WTC11 (cell line): ENCODE measurements around the gene OR2K2. TPM values are rescaled to one million over a fixed set of nuclear protein-coding genes. Genes with fewer than 3 reads are reported as not detected.

Experiments used
- ATAC-seq: fragments of 200-7000 bp; cut with Tn5 transposase; 2 replicates; pipeline ENCODE4 v1.10.0; 2021; ENCODE audit warnings: mild to moderate bottlenecking, moderate library complexity
- Bru-seq: library from RNA; stranded (reverse); fragments of 400-500 nt; gene quantifications from one replicate; lab custom pipeline; 2021; lab: Mats Ljungman, UMichigan
- CTCF ChIA-PET: fragments of 300-600 bp; sonication (Branson Sonifier 250); formaldehyde crosslinking; loops from one replicate; lab custom pipeline; 2021; ENCODE audit warnings: antibody characterized with exemption; lab: Charles Lee
- POLR2A ChIA-PET: fragments of 350-600 bp; sonication (Branson Sonifier 250); formaldehyde crosslinking; loops from one replicate; lab custom pipeline; 2021; ENCODE audit warnings: antibody characterized with exemption; lab: Charles Lee
- DNase-seq: peaks from one replicate; pipeline ENCODE4 v3.0.0; 2021; ENCODE audit warnings: low spot score
- H3K27ac Mint-ChIP-seq: 2 replicates; pipeline ENCODE4 v1.8.0; 2021; ENCODE audit warnings: mixed read lengths
- H3K27me3 Mint-ChIP-seq: 2 replicates; pipeline ENCODE4 v1.8.0; 2021; ENCODE audit warnings: low read depth, mild to moderate bottlenecking, moderate library complexity, mixed read lengths
- H3K36me3 Mint-ChIP-seq: 2 replicates; pipeline ENCODE4 v1.8.0; 2021; ENCODE audit warnings: mixed read lengths
- H3K4me1 Mint-ChIP-seq: 2 replicates; pipeline ENCODE4 v1.8.0; 2022; ENCODE audit warnings: mixed read lengths
- H3K4me3 Mint-ChIP-seq: 2 replicates; pipeline ENCODE4 v1.8.0; 2021; ENCODE audit warnings: mild to moderate bottlenecking, moderate library complexity, mixed read lengths
- H3K9me3 Mint-ChIP-seq: 2 replicates; pipeline ENCODE4 v1.8.0; 2021; ENCODE audit warnings: mixed read lengths
- CREB1 ChIP-seq: sonication (generic); formaldehyde crosslinking; IDR thresholded peaks from 2 replicates; pipeline ENCODE4 v1.8.0; 2023; ENCODE audit warnings: mild to moderate bottlenecking, missing genetic modification reagents
- EMX1 ChIP-seq: fragments of 250-450 bp; sonication (Bioruptor Pico); IDR thresholded peaks from 2 replicates; pipeline ENCODE4 v1.8.0; 2021; ENCODE audit warnings: mild to moderate bottlenecking
- FOXJ3 ChIP-seq: sonication (generic); formaldehyde crosslinking; IDR thresholded peaks from 2 replicates; pipeline ENCODE4 v1.9.0; 2021; ENCODE audit warnings: missing genetic modification reagents, mild to moderate bottlenecking, borderline replicate concordance
- GRHL2 ChIP-seq: fragments of 250-450 bp; sonication (Bioruptor Pico); IDR thresholded peaks from 2 replicates; pipeline ENCODE4 v1.8.0; 2022; ENCODE audit warnings: mild to moderate bottlenecking, moderate library complexity; ENCODE audit not compliant: insufficient replicate concordance, severe bottlenecking
- MXD4 ChIP-seq: fragments of 250-450 bp; sonication (Bioruptor Pico); IDR thresholded peaks from 2 replicates; pipeline ENCODE4 v1.8.0; 2021; ENCODE audit warnings: mild to moderate bottlenecking, moderate library complexity, borderline replicate concordance
- NR1H2 ChIP-seq: sonication (generic); formaldehyde crosslinking; IDR thresholded peaks from 2 replicates; pipeline ENCODE4 v1.9.0; 2021; ENCODE audit warnings: mild to moderate bottlenecking, moderate library complexity, missing genetic modification reagents
- PRRX2 ChIP-seq: fragments of 250-450 bp; sonication (Bioruptor Pico); IDR thresholded peaks from 2 replicates; pipeline ENCODE4 v1.8.0; 2021; ENCODE audit warnings: mild to moderate bottlenecking
- SMAD3 ChIP-seq: sonication (generic); formaldehyde crosslinking; IDR thresholded peaks from 2 replicates; pipeline ENCODE4 v1.8.0; 2022; ENCODE audit warnings: missing genetic modification reagents, mild to moderate bottlenecking, borderline replicate concordance
- SP1 ChIP-seq: sonication (generic); formaldehyde crosslinking; conservative IDR thresholded peaks from 2 replicates; pipeline ENCODE4 v1.8.1; 2022; ENCODE audit warnings: missing genetic modification reagents
- TEAD4 ChIP-seq: sonication (generic); formaldehyde crosslinking; IDR thresholded peaks from 2 replicates; pipeline ENCODE4 v1.8.0; 2022; ENCODE audit warnings: mild to moderate bottlenecking, missing genetic modification reagents
- USF2 ChIP-seq: sonication (generic); formaldehyde crosslinking; IDR thresholded peaks from 2 replicates; pipeline ENCODE4 v1.8.1; 2023; ENCODE audit warnings: mild to moderate bottlenecking, missing genetic modification reagents, moderate library complexity
- ZMAT4 ChIP-seq: fragments of 250-450 bp; sonication (Bioruptor Pico); IDR thresholded peaks from 2 replicates; pipeline ENCODE4 v1.9.0; 2021; ENCODE audit warnings: mild to moderate bottlenecking
- ZNF138 ChIP-seq: sonication (generic); formaldehyde crosslinking; conservative IDR thresholded peaks from 2 replicates; pipeline ENCODE4 v1.8.1; 2022; ENCODE audit warnings: mild to moderate bottlenecking, moderate library complexity, missing genetic modification reagents
- ZNF263 ChIP-seq: sonication (generic); formaldehyde crosslinking; IDR thresholded peaks from 2 replicates; pipeline ENCODE4 v1.8.1; 2022; ENCODE audit warnings: low read depth, mild to moderate bottlenecking, moderate library complexity, missing genetic modification reagents
- ZNF317 ChIP-seq: sonication (generic); formaldehyde crosslinking; IDR thresholded peaks from 2 replicates; pipeline ENCODE4 v1.8.1; 2023; ENCODE audit warnings: low read depth, mild to moderate bottlenecking, moderate library complexity, missing genetic modification reagents, borderline replicate concordance
- ZNF416 ChIP-seq: fragments of 250-450 bp; sonication (Bioruptor Pico); IDR thresholded peaks from 2 replicates; pipeline ENCODE4 v1.9.0; 2021; ENCODE audit warnings: mild to moderate bottlenecking, inconsistent platforms
- ZNF423 ChIP-seq: fragments of 250-450 bp; sonication (Bioruptor Pico); IDR thresholded peaks from 2 replicates; pipeline ENCODE4 v2.1.2; 2022; ENCODE audit warnings: mild to moderate bottlenecking, moderate library complexity
- ZNF671 ChIP-seq: fragments of 250-450 bp; sonication (Bioruptor Pico); IDR thresholded peaks from 2 replicates; pipeline ENCODE4 v1.8.0; 2021; ENCODE audit warnings: mild to moderate bottlenecking
- long read RNA-seq, 3 experiments: library from RNA in 1 of 3; library from capped mRNA in 1 of 3; library from polyadenylated mRNA in 1 of 3; unstranded in 2 of 3; stranded (forward) in 1 of 3; transcript quantifications; one replicate each; pipeline ENCODE4 v2.0.0, GENCODE V29; 2021
- total RNA-seq: library from RNA; stranded (reverse); gene quantifications from 3 replicates; pipeline ENCODE4 v1.2.3, GENCODE V29; 2021
- TF ChIP-seq, protein P1 (sequence below): sonication (generic); formaldehyde crosslinking; IDR thresholded peaks from 2 replicates; pipeline ENCODE4 v1.8.1; 2023; ENCODE audit warnings: mild to moderate bottlenecking, missing genetic modification reagents, moderate library complexity
- TF ChIP-seq, protein P2 (sequence below): fragments of 200-600 bp; IDR thresholded peaks from 2 replicates; pipeline ENCODE4 v1.8.0; 2022; ENCODE audit warnings: antibody characterized with exemption
- TF ChIP-seq, protein P3 (sequence below): fragments of 250-450 bp; sonication (Bioruptor Pico); IDR thresholded peaks from 2 replicates; pipeline ENCODE4 v2.1.2; 2022; ENCODE audit warnings: mild to moderate bottlenecking, moderate library complexity

Gene OR2K2
- not detected in 3 replicates for total RNA-seq
- percentile 5 among the genes with signal in this experiment for Bru-seq, nascent RNA
- long read RNA-seq, experiment 1 = 0 reads
- long read RNA-seq, experiment 2 = 0 reads
- long read RNA-seq, experiment 3 = 0 reads

DNA sequence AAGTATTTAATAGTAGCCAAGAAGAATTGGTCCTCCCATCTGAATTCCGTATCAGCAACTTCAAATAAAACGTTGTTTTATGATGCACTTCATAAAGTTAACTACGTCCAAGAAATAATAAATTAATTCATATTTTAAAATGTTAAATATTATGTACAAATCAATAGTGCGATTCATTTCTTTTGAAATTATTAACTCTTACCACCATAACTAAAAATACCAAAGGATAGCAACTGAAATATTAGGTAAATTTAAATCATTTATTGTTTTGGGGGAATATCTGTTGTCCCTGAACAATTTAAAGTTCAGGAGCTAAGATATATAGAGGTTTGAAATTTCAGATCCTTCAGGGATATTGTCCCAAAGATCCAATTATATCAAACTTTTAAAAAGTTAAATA, at the start of gene OR2K2:
TSS of gene OR2K2 (minus strand) at position 101 of the 400 bp plus-strand sequence. CDS start 1,791 bp downstream, outside the sequence.
- DNase-seq (no peak), ATAC-seq (no peak)
- ChIA-PET CTCF (no interaction called here), POLR2A (no interaction called here)
- peaks cover 6% of the 10 kb centered on the region for H3K9me3 Mint-ChIP-seq
- no peak within 1 kb of the TSS for H3K27ac Mint-ChIP-seq
- H3K36me3 Mint-ChIP-seq = no peaks in the 10 kb centered on the region
- no peak for TF ChIP-seq ZNF263 (CRISPR knock-in tag)
- TF ChIP-seq, protein P1, sequence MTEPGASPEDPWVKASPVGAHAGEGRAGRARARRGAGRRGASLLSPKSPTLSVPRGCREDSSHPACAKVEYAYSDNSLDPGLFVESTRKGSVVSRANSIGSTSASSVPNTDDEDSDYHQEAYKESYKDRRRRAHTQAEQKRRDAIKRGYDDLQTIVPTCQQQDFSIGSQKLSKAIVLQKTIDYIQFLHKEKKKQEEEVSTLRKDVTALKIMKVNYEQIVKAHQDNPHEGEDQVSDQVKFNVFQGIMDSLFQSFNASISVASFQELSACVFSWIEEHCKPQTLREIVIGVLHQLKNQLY (CRISPR knock-in tag) = no peak
- H3K4me3 Mint-ChIP-seq = no peak within 1 kb of the TSS
- peaks cover 7% of the 10 kb centered on the region; the same call in 1 of the 2 replicates for H3K4me1 Mint-ChIP-seq
- no peaks in the 10 kb centered on the region for H3K27me3 Mint-ChIP-seq

DNA sequence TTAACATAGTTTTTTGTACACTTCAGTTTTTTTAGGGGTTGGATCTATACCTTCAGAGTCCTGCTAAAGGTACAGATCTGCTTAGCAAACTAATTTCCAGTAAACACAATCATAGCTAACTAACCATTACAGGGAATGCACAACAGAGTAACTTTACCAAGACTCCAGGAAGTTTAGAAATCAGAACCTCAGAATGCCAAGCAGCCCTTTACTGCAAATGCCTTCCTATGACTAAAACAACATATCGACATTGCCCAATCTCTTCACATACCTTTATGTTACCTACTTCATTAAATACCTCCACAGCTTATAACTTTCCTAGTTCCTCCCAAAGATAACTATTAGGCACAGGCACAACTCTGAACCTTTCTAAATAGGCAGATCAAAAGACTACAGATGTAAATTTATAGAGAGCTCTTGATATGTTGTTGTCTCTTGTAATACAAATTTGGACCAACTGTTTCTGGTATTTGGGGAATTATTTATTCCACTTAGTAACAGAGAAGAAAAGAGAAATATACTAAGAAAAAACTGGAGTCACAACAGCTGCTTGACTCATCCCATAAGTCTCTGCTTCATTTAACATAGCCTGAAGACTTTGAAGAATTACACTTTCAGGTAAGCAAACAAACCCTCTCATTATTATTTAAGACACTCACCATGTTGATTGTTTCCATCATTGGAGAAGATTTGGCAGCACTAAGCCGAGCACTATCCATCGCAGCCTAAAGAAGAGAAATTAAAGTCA, 46.0 kb upstream of the OR2K2 start:
- peaks cover 63% of the 10 kb centered on the region for H3K36me3 Mint-ChIP-seq

GRCh38 chr9:111375062-111375461, 45.0 kb upstream of the OR2K2 start:
- DNase-seq = no peak
- no peak for ATAC-seq
- Mint-ChIP-seq H3K27me3 (no peaks in the 10 kb centered on the region), H3K4me3 (no peak overlapping the region), H3K9me3 (no peaks in the 10 kb centered on the region), H3K4me1 (no peaks in the 10 kb centered on the region), H3K36me3 (peaks cover 67% of the 10 kb centered on the region), H3K27ac (no peak overlapping the region)
- TF ChIP-seq ZNF138 (CRISPR knock-in tag) = no peak
- TF ChIP-seq, protein P2, sequence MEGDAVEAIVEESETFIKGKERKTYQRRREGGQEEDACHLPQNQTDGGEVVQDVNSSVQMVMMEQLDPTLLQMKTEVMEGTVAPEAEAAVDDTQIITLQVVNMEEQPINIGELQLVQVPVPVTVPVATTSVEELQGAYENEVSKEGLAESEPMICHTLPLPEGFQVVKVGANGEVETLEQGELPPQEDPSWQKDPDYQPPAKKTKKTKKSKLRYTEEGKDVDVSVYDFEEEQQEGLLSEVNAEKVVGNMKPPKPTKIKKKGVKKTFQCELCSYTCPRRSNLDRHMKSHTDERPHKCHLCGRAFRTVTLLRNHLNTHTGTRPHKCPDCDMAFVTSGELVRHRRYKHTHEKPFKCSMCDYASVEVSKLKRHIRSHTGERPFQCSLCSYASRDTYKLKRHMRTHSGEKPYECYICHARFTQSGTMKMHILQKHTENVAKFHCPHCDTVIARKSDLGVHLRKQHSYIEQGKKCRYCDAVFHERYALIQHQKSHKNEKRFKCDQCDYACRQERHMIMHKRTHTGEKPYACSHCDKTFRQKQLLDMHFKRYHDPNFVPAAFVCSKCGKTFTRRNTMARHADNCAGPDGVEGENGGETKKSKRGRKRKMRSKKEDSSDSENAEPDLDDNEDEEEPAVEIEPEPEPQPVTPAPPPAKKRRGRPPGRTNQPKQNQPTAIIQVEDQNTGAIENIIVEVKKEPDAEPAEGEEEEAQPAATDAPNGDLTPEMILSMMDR = no peak
- TF ChIP-seq NR1H2 = no peak
- TF ChIP-seq ZNF416 (CRISPR knock-in tag) = no peak
- no peak for TF ChIP-seq MXD4 (CRISPR knock-in tag)
- no peak for TF ChIP-seq ZNF423 (CRISPR knock-in tag)
- TF ChIP-seq, protein P1 (CRISPR knock-in tag) = no peak
- no peak for TF ChIP-seq ZNF671 (CRISPR knock-in tag)
- TF ChIP-seq FOXJ3 (CRISPR knock-in tag) = no peak
- ChIA-PET POLR2A (no interaction called here), CTCF (no interaction called here)

More for the DNA sequence above, 46.0 kb upstream of the OR2K2 start:
- Mint-ChIP-seq H3K4me1 (no peaks in the 10 kb centered on the region), H3K27ac (peak overlapping the region; percentile 39; the same call in 1 of the 2 replicates), H3K9me3 (no peaks in the 10 kb centered on the region), H3K27me3 (no peaks in the 10 kb centered on the region), H3K4me3 (no peak overlapping the region)
- ATAC-seq (no peak), DNase-seq (no peak)
- TF ChIP-seq ZNF263 (CRISPR knock-in tag) (no peak), CREB1 (no peak), ZNF671 (CRISPR knock-in tag) (no peak), TEAD4 (CRISPR knock-in tag) (no peak), SP1 (no peak), SMAD3 (CRISPR knock-in tag) (no peak), ZNF317 (CRISPR knock-in tag) (no peak), EMX1 (no peak), USF2 (CRISPR knock-in tag) (no peak), GRHL2 (no peak), ZMAT4 (CRISPR knock-in tag) (no peak), PRRX2 (CRISPR knock-in tag) (no peak)
- TF ChIP-seq, protein P3, sequence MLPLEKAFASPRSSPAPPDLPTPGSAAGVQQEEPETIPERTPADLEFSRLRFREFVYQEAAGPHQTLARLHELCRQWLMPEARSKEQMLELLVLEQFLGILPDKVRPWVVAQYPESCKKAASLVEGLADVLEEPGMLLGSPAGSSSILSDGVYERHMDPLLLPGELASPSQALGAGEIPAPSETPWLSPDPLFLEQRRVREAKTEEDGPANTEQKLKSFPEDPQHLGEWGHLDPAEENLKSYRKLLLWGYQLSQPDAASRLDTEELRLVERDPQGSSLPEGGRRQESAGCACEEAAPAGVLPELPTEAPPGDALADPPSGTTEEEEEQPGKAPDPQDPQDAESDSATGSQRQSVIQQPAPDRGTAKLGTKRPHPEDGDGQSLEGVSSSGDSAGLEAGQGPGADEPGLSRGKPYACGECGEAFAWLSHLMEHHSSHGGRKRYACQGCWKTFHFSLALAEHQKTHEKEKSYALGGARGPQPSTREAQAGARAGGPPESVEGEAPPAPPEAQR (CRISPR knock-in tag) = no peak
- CTCF ChIA-PET = no interaction called here
- POLR2A ChIA-PET = no interaction called here
